ES-I3 (cell line): ENCODE measurements around the gene FLT3LG.

Experiments used
- H3K36me3 ChIP-seq: 2 replicates; pipeline ENCODE4 v1.6.1; 2013; ENCODE audit warnings: mild to moderate bottlenecking, low read length, control low read depth, moderate library complexity; ENCODE audit not compliant: insufficient read depth
- H3K4me1 ChIP-seq: 2 replicates; pipeline ENCODE4 v1.6.1; 2013; ENCODE audit warnings: mild to moderate bottlenecking, control low read depth, low read length; ENCODE audit not compliant: insufficient read depth
- H3K9ac ChIP-seq: 2 replicates; pipeline ENCODE4 v1.6.1; 2013; ENCODE audit warnings: low read depth, mild to moderate bottlenecking, low read length, moderate library complexity
- H3K9me3 ChIP-seq: 2 replicates; pipeline ENCODE4 v1.6.1; 2013; ENCODE audit warnings: mild to moderate bottlenecking, low read length, moderate library complexity; ENCODE audit not compliant: control insufficient read depth, insufficient read depth

FLT3LG gene

DNA sequence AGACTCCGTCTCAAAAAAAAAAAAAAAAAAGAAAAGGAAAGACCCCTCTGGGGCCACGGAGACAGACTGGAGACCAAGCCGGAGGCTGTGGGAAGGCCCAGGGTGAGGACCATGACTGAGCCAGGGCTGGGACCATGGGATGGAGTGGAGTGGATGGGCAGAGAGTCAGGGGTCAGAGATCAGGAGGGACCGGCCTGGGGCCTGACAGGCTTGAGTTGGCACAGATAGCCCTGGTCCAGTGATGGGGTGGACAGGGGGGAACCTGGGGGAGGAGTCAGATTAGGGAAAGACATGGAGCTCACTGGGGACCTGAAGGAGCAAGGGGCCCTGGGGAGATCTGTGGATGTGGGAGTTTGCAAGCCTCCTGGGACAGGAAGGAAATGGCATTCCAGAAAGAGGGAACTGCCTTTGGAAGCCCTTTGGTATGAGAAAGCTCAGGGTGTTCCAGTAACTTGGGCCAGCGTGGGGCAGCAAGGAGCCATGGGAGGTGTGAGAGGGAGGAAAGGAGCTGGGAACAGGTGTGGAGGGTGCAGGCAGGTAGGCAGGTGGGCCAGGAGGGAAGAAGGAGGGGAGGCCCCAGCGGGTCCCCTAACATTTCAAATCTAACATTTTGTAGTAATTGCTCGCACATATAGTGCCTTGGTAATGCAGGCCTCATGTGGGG, 7.1 kb downstream of the FLT3LG start:
- Histone ChIP-seq H3K9ac (no peak overlapping the region), H3K4me1 (no peaks in the 10 kb centered on the region), H3K36me3 (no peaks in the 10 kb centered on the region), H3K9me3 (no peaks in the 10 kb centered on the region)

DNA sequence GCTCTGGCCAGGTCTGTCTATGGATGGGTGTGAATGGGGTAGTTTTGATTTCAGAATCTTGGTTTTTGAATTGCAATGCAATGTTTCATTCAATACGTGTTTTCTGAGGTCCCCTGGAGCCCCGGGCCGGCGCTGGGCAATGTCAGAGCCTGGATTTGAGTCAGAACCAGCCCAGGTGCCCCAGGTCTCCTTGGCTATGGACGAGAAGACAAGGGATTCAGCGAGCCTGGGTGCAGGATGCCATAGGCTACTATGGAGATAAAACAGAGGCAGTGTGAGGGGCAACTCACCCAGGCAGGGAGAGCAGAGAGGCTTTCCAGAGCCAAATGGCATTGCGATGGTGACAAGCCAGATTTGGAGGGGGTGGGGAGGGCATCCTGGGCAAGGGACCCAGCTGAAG, 12.2 kb downstream of the FLT3LG start:
- no peaks in the 10 kb centered on the region; the same call in 1 of the 2 replicates for H3K9me3 ChIP-seq
- peaks cover 9% of the 10 kb centered on the region for H3K4me1 ChIP-seq
- H3K9ac ChIP-seq = no peak overlapping the region
- H3K36me3 ChIP-seq = peaks cover 24% of the 10 kb centered on the region

DNA sequence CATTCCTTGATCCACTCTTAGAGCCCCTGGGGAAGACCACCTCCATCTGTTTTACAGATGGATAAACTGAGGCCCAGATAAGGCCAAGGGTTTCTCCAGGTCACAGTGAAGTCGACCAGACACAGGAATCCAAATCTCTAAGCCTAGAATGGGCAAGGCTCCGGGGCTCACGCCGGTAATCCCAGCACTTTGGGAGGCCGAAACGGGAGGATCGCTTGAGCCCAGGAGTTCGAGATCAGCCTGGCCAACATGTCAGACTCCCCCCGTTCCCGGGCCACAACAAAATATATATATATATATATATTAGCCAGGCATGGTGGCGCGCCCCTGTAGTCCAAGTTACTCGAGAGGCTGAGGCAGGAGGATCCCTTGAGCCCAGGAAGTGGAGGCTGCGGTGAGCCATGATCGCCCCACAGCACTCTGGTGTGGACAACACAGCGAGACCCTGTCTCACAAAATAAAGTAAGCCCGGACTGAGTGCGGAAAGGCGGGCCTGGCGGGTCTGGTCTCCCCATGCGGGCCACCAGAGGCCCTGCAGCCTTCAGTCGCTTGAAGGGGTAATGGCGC, 12.8 kb downstream of the FLT3LG start:
- peaks cover 24% of the 10 kb centered on the region for H3K36me3 ChIP-seq
- no peak overlapping the region; the same call in 1 of the 2 replicates for H3K9ac ChIP-seq
- H3K9me3 ChIP-seq = no peaks in the 10 kb centered on the region; the same call in 1 of the 2 replicates
- H3K4me1 ChIP-seq = peaks cover 9% of the 10 kb centered on the region

DNA sequence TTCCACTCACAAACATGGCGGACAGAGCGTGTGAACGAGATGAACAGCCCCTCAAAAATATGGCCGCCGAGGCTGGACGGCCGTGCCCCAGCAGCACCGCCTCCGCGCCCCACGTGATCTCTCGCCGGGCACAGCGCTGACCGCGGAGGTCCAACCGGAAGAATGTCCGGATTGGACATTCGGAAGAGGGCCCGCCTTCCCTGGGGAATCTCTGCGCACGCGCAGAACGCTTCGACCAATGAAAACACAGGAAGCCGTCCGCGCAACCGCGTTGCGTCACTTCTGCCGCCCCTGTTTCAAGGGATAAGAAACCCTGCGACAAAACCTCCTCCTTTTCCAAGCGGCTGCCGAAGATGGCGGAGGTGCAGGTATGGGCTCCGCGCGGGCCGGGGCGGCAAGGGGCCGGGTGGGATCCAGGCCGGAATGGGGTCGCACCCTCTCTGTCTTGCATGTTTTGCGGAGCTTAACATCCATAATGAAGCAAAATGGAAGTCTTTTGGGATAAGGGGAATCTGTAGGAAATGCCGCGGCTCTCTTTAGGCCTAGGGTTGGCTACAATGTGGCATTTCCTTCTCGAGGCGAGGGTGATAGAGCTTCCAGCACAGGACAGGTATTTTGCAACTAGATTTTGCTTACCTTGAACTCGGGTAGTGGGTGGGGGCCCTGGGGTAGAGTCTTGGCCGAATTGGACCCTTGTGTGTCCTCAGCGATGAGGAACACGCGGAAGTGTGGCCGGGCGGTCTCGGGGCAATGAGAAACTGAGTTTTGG, 13.4 kb downstream of the FLT3LG start, which contains the start of gene RPL13A:
TSS of gene RPL13A (plus strand) at position 332 of the 769 bp plus-strand sequence. CDS start at position 354, 22 bp downstream.
- H3K36me3 ChIP-seq = peaks cover 24% of the 10 kb centered on the region
- peak within 1 kb of the TSS; percentile 89 for H3K9ac ChIP-seq
- peaks cover 9% of the 10 kb centered on the region for H3K4me1 ChIP-seq
- no peaks in the 10 kb centered on the region; the same call in 1 of the 2 replicates for H3K9me3 ChIP-seq

DNA sequence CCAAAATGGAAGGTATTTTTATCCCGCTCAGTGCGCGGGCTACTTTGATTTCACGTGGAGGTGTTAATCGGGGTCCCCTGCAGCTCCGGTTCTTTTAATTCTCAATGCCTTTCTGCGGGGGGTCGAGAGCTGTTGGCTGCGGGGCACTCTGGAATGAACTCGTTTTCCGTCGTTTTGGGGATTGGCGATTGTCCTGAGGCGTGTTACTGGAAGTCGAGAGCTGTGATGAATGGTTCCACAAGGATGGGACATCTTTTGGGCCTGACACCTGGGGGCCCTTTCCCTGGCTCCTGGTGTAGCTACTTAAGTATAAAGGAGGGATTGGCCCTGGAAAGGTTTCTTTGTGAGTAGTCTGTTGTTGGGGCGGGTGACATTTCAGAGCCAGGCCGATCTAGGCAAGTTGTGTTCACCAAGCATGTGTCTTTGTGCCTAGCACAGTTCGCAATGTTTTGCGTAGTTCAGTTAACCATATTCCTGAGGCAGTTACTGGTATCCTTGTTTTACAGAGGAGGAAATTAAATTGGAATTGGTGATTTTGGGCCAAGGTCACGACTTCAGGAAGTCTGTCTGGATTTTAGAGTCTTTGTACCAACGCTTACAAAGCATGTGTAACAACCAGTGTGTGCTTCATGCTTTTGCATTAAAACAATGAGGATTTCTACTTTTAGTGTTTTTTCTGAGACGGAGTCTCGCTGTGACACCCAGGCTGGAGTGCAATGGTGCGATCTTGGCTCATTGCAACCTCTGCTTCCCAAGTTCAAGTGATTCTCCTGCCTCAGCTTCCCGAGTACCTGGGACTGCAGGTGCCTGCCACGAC, 14.2 kb downstream of the FLT3LG start:
- Histone ChIP-seq H3K36me3 (peaks cover 24% of the 10 kb centered on the region), H3K9ac (peak overlapping the region; percentile 89), H3K4me1 (peaks cover 9% of the 10 kb centered on the region), H3K9me3 (no peaks in the 10 kb centered on the region; the same call in 1 of the 2 replicates)

DNA sequence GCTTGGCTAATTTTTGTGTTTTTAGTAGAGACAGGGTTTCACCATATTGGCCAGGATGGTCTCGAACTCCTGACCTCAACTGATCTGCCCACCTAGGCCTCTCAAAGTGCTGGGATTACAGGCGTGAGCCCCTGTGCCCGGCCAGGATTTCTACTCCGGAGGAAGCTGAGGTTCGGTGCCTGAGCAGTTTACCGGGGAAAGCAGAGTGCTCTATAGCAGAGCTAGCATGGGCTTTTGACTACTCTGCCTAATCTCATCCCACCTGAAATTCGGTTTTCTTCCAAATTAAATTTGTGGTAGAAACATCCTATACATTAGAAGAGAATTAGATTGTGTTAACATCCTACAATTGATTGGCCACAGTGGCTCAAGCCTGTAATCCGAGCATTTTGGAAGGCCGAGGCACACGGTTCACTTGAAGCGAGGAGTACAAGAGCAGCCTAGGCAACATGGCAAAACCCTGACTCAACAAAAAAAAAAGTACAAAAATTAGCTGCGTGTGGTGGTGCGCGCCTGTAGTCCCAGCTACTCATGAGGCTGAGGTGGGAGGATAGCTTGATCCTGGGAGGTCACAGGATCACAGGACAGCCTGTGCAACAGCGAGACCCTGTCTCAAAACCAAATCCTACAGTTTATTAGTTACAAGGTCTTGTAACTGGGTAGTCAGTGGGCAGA, 15.0 kb downstream of the FLT3LG start:
- Histone ChIP-seq H3K36me3 (peaks cover 24% of the 10 kb centered on the region), H3K4me1 (peaks cover 9% of the 10 kb centered on the region), H3K9me3 (no peaks in the 10 kb centered on the region; the same call in 1 of the 2 replicates), H3K9ac (peak overlapping the region; percentile 89)

DNA sequence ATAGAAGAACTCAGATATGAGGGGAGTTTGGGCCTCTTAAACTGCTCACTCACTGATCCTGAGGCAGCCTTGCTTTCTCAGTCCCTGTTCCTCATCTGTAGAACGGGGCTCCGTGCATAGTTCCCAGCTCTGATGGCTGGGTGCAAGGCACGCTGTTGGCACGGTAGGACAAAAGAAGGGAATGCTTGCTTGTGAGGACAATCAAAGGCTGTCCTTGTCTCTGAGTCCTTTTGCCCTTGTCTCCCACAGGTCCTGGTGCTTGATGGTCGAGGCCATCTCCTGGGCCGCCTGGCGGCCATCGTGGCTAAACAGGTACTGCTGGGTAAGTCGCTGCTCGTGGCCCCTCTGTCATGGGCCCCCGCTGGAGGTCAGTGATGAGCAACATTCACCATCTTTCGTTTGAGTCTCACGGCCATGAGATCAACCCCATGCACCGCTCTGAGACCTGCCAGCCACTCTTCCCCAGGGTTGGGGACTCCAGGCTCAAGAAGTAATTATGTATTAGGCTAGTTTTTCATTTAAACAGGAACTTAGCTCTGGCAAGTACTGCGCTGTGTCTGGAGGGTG, 15.7 kb downstream of the FLT3LG start:
- H3K36me3 ChIP-seq = peaks cover 24% of the 10 kb centered on the region
- H3K9ac ChIP-seq = peak overlapping the region; percentile 89; the same call in 1 of the 2 replicates
- no peaks in the 10 kb centered on the region; the same call in 1 of the 2 replicates for H3K9me3 ChIP-seq
- peaks cover 9% of the 10 kb centered on the region for H3K4me1 ChIP-seq

DNA sequence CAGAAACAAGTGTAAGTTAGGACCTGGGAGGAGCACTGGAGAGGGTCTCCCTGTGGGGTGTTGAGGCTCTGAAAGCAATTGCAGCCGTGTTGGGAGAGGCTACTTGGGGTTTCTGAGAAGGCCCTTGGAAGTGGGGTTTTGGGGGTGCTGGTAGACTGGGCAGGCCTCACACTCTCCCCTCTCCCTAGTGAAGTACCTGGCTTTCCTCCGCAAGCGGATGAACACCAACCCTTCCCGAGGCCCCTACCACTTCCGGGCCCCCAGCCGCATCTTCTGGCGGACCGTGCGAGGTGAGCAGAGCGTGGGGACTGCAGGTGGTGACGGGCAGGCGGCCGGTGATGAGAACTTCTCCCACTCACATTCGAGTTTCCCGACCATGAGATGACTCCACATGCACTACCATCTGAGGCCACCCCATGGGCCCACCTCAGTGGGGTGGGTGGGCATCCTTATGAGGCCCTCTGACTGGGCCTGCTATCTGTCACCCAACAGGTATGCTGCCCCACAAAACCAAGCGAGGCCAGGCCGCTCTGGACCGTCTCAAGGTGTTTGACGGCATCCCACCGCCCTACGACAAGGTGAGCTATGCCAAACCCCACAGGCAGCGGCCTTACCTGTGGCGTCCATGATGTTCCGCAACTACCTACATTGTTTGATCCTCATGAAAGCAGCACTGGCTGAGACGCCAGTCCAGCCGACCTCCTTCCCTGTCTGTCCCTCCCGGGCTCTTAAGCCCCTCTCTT, 16.4 kb downstream of the FLT3LG start:
- Histone ChIP-seq H3K36me3 (peaks cover 24% of the 10 kb centered on the region), H3K9me3 (no peaks in the 10 kb centered on the region; the same call in 1 of the 2 replicates)

DNA sequence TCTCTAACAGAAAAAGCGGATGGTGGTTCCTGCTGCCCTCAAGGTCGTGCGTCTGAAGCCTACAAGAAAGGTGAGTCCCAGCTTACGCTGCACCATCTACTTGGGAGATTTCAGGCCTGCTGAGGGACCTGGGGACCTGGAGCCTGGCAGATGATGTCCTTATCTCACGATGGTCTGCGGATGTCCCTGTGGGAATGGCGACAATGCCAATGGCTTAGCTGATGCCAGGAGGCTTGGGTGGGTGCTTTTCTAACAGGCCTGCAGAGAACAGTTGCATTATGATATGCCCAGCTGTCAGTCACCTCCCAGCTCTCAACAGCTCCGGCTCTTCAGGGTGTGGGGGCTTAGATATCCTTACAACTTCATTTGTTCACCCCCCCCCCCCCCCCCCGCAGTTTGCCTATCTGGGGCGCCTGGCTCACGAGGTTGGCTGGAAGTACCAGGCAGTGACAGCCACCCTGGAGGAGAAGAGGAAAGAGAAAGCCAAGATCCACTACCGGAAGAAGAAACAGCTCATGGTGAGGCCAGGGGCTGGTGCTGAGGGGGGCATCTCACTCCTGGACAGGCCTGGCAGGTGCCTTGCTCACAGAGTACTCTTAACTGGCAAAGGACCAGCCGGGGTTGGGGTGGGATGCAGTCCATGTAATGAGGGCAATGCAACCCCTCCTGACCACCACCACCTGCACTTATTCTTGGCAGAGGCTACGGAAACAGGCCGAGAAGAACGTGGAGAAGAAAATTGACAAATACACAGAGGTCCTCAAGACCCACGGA, 17.2 kb downstream of the FLT3LG start:
- Histone ChIP-seq H3K36me3 (peaks cover 24% of the 10 kb centered on the region), H3K9me3 (no peaks in the 10 kb centered on the region; the same call in 1 of the 2 replicates), H3K4me1 (peaks cover 9% of the 10 kb centered on the region), H3K9ac (no peak overlapping the region)

More for the DNA sequence above, 16.4 kb downstream of the FLT3LG start:
- Histone ChIP-seq H3K9ac (no peak overlapping the region), H3K4me1 (peaks cover 9% of the 10 kb centered on the region)

DNA sequence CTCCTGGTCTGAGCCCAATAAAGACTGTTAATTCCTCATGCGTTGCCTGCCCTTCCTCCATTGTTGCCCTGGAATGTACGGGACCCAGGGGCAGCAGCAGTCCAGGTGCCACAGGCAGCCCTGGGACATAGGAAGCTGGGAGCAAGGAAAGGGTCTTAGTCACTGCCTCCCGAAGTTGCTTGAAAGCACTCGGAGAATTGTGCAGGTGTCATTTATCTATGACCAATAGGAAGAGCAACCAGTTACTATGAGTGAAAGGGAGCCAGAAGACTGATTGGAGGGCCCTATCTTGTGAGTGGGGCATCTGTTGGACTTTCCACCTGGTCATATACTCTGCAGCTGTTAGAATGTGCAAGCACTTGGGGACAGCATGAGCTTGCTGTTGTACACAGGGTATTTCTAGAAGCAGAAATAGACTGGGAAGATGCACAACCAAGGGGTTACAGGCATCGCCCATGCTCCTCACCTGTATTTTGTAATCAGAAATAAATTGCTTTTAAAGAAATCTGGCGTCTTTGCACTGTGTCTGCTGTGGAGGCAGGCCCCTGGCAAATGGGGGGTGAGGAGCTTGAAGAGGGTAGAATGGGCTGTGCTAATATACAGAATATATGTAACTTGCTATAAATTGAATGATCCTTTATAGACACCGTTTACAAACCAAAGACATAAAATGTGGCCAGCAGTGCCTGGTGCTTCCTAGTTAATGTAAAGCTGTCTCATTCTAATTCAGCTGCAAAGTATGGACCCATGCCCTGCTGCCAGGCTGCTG, 18.0 kb downstream of the FLT3LG start:
- Histone ChIP-seq H3K4me1 (peaks cover 9% of the 10 kb centered on the region), H3K36me3 (peaks cover 24% of the 10 kb centered on the region), H3K9me3 (no peaks in the 10 kb centered on the region; the same call in 1 of the 2 replicates), H3K9ac (no peak overlapping the region)

DNA sequence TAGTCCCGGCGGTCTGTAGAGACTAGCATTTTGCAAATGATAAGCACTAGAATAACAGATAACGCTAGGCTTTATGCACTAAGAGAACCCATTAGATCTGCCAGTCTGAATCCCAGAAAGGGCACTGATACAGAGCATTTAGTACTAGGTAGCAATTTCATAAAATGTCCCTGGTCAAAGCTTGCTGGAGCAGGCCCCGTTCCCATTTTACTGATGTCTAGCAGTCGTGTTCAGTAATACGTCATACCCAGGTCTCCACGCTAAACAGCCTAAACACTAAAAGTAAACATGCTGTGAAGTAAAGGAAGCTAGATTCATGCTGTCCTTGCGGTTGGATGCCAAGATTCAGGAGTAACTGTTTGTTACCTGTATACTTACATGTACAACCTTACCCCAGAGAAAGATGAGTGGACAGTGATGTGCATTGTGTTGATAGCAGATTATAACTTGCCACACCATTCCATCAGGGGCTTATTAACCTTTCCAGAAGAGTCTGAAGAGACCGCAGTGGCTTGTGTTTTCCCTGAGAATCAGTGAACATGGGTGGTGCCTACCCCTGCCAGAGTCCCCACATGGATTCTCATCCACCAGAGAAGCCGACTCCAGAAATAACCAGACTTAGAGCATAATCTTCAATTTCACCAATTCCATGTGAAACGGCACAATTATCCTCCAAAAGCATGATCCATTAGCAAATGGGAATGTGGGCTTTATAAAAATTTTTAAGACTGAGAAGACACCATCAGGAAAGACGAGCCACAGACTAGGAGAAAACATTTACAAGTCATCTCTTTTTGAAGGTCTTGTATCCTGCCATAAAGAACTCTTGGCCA, 18.8 kb downstream of the FLT3LG start:
- no peak overlapping the region for H3K9ac ChIP-seq
- peaks cover 14% of the 10 kb centered on the region for H3K4me1 ChIP-seq
- peaks cover 30% of the 10 kb centered on the region for H3K36me3 ChIP-seq
- no peaks in the 10 kb centered on the region; the same call in 1 of the 2 replicates for H3K9me3 ChIP-seq
